Right lung (tissue), 5 donors: ENCODE results near the gene PEX5L. TPM values are rescaled to one million over a fixed set of nuclear protein-coding genes. Genes with fewer than 3 reads are reported as not detected.
"Not testable (repeated sequence)": the region's sequence is repeated elsewhere in the genome, so short reads cannot be mapped to it uniquely, and the experiment has no call there.

ENCODE experiments used
- DNase-seq, 2 donors: peaks; one replicate each; pipeline ENCODE4 v3.0.0-alpha.2; 2013
- polyA plus RNA-seq, 5 donors: library from polyadenylated mRNA; unstranded; fragments of 120-200 nt; gene quantifications; one replicate each; pipeline versions ENCODE4 v1.2.1 to v1.2.3, GENCODE V29; 2013; ENCODE audit warnings: inconsistent platforms in 1 of 5, low replicate concordance in 1 of 5; ENCODE audit not compliant: insufficient read length in 5 of 5, insufficient read depth in 1 of 5

The PEX5L gene
- polyA plus RNA-seq, 5 donors = 0.27 to 0.54 (median 0.43) TPM

GRCh38 chr3:179840985-179841384, 195.8 kb downstream of the PEX5L start:
- DNase-seq = no peak

DNA sequence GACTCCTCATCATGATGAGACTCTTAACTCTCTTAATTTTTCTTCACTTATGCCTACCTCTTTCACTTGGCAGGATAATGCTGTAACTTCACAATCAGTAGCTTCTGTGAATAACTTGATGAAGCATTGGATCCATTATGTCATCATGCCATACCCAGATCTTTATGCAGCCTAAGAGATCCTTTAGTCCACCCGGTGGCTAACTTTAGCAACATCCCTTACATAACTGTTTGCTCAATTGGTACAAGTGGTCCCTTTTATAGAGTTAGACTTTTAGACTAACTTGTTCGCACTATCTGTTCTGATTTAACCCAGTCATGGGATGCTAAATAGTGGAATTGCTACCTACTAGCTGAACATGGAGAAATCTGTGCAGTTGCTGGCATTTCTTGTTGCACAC, 199.4 kb downstream of the PEX5L start:
- no peak for DNase-seq

DNA sequence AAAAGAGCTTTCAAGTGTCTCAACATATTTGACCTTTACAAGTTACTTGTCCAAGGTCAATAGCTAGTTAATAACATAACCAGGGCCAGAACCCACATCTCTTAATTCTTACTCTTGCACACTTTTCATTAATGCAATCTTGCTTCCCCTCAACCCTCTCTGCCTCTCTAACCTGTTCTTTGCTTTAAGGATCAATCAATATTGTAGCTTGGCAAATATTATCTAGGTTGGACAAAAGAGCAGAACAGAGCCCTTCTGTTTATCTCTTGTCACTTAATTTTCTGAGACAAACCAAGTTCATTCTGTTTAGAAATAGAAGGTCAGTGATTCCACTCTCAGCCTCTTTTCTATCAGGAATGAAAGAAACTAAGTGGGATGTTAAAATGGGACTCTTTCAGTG, 203.4 kb downstream of the PEX5L start:
- DNase-seq = no peak

- no peak for DNase-seq
These were observed 204.3 kb downstream of the PEX5L start for GRCh38 chr3:179832333-179832854.

DNA sequence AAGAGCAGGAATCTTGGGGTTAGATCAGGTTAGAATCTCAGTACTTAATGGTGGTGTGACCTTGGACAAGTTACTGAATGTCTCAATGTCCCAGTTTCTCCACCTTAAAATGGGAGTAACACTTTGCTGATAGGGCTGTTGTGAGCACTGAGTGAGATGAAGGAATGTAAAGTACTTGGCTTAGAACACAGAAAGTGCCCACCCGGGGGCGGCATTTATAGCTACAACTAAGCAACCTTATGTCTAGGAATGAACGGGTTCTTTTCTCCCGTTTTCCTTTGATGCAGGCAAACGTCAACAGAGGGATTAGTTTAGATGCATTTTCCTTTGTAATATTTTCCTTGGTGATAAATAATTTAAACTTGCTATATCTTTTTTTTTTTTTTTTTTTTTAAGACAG, 207.3 kb downstream of the PEX5L start:
- no peak for DNase-seq

DNA sequence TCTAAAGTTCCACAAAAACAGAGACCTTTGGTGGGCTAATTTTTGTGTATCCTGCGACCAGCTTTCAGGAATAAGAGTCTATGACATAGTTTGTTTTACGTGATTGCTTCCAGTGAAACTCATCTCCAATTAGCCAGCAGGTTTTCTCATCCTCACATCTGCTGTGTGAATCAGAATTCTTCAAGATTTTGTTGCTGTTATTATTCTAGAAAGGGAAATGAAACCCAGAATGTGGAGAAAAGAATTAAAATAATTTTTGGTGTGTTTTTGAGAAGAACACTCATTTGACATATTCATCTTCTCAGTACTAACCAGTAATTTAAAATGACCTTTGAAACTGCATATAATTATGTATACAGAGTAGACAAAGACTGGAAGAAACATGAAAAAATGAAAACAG, 208.0 kb downstream of the PEX5L start:
- no peak for DNase-seq

- no peak for DNase-seq
These were observed 210.5 kb downstream of the PEX5L start for GRCh38 chr3:179826247-179826637.

DNA sequence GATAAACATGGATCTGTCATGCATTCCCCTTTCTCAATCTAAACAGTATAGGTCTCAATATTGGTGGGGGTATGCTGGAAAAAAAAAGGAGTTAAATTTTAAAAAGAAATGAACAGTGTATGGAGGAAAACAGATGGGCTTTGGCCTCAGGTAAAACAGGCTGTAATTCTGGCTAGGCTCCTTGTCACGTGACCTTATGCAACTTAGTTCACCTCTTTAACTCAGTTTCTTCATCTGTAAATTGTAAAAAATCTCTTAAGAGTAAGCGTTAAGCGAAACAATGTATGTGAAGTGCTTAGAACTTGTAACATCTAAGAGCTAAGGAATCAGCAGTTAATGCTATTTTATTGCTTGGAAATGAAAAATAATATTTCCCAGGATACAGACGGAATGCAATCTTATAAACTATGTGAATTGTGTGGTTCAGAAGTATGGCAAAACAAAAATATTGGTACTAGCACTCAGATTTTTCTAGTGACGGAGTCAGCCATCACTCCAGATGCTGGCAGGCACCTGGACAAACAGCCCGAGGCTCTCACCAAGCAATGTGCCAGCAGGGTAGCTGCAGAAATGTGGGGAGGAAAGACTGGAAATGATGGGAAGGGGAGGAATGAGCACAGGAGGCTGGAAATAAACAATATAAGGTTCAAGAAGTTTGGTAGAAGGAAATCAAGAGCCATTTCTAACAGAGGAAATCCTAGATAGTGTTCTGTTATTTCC, 211.1 kb downstream of the PEX5L start:
- no peak for DNase-seq

GRCh38 chr3:179822296-179822695, 214.4 kb downstream of the PEX5L start:
- DNase-seq = no peak

- DNase-seq = no peak
These were observed 217.4 kb downstream of the PEX5L start for GRCh38 chr3:179819379-179819778.

DNA sequence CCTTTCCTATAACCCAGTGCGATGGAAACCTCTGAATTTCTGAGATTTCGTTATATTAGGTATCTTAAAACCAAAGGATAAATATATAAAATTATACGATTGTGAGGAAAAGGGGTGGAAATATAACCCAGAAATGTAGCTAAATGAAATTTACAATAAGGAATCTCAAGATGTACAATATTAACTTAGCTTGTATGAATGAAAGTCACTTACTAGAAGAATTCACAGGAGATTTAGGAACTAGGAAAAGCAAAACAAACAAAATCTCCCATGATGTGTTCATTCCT, 224.7 kb downstream of the PEX5L start:
- no peak for DNase-seq

- peak; percentile 25 to 30 for DNase-seq
These were observed 225.2 kb downstream of the PEX5L start for GRCh38 chr3:179811321-179812095.

DNA sequence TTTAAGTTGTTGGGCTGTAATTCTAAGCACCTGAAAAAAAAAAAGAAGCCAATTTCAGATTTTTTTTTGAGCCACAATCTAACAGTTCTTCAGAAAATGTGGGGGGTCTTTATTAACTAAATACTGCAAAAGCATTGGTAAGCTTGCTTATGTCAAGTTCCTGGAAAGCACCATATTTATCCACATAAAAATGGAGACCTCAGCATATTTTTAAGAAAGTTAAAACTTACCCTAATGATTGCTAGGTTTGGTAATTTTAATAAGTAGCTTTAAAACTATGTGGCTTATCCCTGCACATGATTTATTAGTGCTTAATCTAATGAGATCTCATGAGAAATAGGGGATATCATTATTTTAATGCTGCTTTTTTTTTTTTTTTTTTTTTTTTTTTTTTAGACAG, 227.1 kb downstream of the PEX5L start:
- no peak for DNase-seq

DNA sequence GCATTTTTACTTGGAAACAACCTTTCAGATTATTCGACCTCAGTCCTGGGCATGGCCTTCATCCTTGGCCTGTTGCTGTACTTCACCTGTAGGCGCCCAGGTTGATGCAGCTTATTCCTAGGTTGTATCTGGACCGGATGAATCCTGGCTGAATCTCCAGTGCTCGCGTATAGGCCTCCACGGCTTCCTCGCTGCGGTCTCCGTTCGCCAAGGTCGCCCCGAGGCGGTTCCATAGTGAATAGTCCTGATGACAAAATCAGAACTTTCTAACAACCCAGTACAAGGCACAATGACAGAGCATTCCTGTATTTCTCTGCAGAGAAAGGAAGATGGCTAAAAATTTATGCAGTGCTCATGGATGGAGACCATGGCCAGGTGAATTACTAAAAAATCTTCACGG, 229.1 kb downstream of the PEX5L start:
- DNase-seq = no peak

DNA sequence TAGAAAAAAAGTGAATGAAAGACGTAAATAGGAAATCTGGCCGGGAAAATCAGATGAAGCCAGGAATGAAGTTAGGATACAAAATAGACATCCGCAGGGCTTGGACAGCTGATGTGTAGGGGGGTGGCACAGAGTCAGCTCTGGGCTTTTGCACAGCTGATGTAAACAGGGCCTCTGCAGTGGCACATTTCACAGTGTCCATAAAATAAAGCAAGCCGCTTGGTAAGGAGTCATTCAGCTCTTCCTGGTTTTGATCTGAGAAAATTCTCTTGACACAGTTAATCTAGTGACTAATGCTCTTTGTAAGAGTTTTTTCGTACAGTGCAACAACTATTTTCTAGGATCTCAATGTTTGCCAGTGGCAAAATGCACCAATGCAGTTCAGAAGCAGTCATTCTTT, 230.6 kb downstream of the PEX5L start:
- DNase-seq = no peak

- no peak for DNase-seq
These were observed 234.9 kb downstream of the PEX5L start for GRCh38 chr3:179801856-179802255.

DNA sequence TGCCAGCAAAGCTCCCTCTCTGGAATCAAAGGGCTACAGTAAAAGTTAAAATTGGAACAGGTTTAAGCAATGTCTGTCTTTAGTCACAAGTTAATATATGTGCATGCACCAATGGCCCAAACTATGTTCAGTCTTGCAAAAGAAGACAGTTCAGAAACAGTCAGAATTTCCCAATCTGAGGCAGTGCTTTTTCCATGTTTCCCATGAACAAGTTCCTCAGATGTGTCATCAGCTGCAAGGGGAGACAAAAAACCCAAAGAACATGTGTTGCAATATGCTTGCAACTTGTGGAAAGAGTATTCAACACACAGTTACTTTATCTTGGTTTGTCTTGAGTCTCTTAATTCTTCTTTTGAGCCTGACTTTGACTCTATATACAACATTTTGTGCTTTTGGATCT, 235.5 kb downstream of the PEX5L start:
- DNase-seq = no peak

DNA sequence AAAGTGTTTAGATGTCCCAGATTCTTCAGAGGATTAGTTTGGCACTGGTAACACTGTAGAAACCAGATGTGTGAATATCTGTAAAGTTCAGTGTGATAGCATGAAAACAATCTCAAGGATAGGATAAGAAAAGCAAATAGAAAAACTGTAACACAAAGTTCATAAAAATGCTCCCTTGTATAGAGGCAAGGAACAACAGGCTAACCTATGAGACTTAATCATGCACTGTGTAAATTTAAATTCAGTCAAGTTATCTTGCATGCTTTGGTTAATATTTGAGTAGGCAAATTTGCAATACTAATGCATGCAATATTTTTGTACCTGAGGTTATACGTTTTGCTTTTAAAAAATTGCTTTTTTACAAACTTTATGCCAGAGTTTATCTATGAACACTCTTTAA, 239.5 kb downstream of the PEX5L start:
- no peak for DNase-seq

DNA sequence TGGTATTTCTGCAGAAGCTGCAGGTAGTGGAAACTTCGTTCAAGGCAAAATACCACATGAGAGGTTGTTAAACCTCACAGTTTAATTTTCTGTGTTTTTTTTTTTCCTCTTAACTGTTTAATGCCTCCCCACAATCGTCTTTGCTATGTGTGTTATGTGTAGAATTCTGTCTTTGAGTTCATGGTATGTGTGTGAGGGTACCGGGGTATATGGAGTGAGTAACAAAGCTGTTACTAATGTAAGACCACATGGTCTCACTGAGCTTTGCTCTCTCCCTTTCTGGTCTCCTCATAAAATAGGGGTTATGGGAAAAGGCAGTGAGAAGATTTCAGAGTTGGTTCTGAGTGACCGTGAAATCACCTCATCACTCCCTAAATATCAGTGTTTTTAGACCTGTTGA, 240.3 kb downstream of the PEX5L start:
- no peak for DNase-seq

GRCh38 chr3:179794355-179794754, 242.4 kb downstream of the PEX5L start:
- DNase-seq = no peak

DNA sequence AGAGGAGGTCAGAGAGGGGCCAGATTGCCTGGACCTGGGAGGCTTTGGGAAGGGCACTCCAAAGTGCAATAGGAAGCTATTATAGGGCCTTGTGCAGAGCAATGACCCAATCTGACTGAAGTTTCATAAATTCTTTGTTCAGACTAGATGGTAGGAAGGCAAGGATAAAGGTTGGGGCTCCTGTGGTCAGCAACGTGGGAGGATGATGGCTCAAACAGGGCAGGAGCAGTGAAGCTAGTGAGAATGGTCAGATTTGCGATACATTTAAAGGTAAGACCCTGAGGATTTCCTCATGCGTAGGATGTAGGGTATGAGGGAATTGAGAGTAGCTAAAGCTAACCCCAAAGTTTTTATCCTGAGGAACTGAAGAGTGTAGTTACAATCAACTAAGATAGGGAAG, 244.9 kb downstream of the PEX5L start:
- DNase-seq = no peak

- DNase-seq = no peak
These were observed 247.7 kb downstream of the PEX5L start for GRCh38 chr3:179788996-179789395.

- not testable (repeated sequence) for DNase-seq
These were observed 253.9 kb downstream of the PEX5L start for GRCh38 chr3:179782841-179783240.
